ENCODE results near the gene ZNF451.
"Not testable (repeated sequence)": the region's sequence is repeated elsewhere in the genome, so short reads cannot be mapped to it uniquely, and the experiment has no call there.

ZNF451 gene, protein sequence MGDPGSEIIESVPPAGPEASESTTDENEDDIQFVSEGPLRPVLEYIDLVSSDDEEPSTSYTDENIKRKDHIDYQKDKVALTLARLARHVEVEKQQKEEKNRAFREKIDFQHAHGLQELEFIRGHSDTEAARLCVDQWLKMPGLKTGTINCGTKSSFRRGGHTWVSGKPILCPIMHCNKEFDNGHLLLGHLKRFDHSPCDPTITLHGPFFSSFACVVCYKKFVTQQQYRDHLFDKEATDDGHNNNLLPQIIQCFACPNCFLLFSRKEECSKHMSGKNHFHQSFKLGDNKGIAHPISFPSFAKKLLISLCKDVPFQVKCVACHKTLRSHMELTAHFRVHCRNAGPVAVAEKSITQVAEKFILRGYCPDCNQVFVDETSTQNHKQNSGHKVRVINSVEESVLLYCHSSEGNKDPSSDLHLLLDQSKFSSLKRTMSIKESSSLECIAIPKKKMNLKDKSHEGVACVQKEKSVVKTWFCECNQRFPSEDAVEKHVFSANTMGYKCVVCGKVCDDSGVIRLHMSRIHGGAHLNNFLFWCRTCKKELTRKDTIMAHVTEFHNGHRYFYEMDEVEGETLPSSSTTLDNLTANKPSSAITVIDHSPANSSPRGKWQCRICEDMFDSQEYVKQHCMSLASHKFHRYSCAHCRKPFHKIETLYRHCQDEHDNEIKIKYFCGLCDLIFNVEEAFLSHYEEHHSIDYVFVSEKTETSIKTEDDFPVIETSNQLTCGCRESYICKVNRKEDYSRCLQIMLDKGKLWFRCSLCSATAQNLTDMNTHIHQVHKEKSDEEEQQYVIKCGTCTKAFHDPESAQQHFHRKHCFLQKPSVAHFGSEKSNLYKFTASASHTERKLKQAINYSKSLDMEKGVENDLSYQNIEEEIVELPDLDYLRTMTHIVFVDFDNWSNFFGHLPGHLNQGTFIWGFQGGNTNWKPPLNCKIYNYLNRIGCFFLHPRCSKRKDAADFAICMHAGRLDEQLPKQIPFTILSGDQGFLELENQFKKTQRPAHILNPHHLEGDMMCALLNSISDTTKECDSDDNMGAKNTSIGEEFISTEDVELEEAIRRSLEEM

DNA sequence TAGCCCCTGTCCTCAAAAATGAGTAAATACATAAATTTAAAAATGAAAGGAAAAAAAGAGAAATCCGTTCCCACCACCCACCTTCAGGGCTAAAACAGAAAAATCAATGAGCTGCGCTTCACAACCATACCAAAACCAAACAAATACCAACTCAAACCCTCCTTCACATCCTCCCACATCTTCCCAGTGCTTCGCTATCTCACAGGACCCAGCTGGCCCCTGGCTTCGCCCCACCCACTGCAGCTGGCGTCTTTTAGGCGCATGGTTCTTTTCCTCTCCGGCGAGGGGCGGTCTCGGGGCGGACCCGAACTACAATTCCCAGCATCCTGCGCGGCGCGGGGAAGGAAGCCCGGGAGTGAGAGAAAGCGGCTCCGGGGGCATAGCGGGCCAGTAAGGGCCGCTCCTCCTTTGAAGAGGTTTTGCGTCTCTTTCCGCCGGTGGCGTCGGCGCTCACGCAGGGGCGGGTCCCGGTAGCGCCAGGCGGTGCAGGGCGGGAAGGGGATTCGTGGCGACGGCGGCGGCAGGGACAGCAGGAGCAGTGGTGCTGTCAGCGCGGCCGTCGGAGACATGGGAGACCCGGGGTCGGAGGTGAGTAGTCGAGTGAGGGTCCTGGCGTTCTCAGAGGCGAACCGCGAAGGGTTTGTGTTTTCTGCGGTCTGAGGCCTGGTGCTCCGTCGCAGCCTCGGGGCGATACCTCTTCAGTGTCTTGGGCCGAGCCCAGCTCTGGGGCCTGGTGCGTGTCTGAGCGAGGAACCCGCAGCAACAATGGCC lies at the start of gene ZNF451:
Gene ZNF451, plus strand, starts transcription at position 502 of the 771 bp plus-strand sequence. Its CDS starts 66 bp downstream, at position 568.
- peak; percentile 97 for DNase-seq

DNA sequence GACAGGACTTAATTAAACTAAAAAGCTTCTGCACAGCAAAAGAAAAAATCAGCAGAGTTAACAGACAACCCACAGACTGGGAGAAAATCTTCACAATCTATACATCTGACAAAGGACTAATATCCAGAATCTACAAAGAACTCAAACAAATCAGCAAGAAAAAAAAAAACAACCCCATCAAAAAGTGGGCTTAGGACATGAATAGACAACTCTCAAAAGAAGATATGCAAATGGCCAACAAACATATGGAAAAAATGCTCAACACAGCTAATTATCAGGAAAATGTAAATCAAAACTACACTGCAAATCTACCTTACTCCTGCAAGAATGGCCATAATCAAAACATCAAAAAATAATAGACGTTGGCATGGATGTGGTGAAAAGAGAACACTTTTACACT lies 45.9 kb upstream of the ZNF451 start:
- not testable (repeated sequence) for DNase-seq

DNA sequence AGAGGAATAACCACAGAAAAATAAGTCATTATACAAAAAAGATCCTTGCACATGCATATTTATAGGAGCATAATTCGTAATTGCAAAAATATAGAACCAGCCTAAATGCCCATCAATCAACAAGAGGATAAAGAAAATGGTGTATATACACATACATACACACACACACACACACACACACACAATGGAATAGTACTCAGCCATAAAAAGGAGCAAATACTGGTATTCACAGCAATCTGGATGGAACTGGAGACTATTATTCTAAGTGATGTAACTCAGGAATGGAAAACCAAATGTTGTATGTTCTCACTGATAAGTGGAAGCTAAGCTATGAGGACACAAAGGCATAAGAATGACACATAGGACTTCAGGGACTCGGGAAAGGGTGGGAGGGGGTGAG lies 45.4 kb upstream of the ZNF451 start:
- DNase-seq, result no peak

DNA sequence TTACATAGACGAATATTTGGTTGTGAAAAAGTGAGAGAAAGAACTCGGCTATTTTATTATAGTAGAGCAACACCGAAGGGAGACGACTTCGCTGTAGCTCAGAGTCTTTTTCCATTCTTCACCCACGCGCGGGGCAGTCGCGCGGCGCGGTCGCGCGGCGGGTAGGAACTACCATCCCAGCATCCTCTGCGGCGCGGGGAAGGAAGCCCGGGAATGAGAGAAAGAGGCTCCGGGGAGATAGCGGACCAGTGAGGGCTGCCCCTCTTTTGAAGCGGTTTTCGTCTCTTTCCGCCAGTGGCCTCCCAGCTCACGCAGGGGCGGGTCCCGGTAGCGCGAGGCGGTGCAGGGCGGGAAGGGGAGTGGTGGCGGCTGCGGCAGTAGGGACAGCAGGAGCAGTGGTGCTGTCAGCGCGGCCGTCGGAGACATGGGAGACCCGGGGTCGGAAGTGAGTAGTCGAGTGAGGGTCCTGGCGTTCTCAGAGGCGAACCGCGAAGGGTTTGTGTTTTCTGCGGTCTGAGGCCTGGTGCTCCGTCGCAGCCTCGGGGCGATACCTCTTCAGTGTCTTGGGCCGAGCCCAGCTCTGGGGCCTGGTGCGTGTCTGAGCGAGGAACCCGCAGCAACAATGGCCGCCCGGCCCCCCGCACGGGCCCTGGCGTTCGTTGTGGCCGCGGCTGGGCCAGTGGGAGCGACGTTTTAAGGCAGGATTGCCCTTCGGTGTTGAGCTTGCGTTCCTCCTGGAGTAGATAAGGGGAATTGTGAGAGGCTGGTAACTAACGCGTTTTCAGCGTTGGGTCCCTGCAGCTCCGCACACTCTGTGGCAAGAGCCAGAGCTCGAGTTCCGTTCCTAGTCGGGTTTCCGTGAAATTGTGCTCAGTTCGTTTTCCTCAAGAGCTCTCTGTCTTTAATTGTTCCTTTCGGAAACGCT lies 43.4 kb upstream of the ZNF451 start, which contains the start of gene KIAA1586:
Gene KIAA1586, plus strand, starts transcription at position 362 of the 925 bp plus-strand sequence. Its CDS starts 63 bp downstream, at position 425.
- DNase-seq, result peak; percentile 83

DNA sequence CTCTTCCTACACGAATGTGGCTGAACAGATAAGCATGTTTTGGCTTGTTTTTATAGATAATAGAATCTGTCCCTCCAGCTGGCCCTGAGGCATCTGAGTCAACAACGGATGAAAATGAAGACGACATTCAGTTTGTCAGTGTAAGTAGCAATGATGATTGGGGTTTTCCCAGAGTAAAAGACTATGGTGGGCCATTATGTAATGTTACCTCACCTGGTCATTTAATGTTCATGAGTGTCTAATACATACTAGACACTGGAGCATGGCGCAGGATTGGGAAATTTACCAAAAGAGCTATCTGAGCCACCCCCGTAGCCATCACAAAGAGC lies 42.8 kb upstream of the ZNF451 start:
- DNase-seq, result not testable (repeated sequence)

DNA sequence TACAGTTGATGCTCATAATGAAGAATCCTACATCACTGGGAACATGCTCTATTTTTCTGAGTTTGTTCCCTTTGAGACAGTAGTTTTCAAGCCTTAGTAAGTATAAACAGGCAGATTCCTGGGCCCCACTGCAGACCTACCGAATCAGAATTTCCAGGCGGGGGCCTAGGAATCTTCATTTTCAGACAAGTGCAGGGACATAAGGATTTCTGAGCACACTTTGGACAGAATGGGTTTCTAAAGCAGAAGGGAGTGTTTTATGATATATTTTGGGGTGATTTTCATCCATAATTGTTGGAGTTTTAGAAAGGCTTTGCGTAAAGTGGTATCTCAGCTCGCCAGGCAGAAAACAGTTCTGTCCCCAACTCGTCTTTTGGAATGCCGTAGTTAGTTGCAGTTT lies 42.1 kb upstream of the ZNF451 start:
- DNase-seq, result not testable (repeated sequence)

DNA sequence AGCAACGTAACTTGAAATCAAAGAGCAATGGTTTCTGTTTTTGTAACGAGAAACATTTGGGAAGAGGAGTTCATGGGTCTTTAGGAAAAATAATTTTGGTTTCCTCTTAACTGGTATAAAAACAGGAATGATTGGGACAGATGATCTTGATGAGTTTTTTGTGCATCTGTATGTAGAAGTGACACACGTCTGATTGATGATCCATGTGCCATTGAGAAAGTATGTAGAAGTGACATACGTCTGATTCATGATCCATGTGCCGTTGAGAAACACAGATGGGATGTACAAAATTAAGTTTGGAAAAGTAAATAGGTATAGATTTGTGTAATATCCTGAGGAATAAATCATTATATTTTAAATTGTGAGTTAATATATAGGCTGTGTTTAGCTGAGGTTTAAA lies 41.4 kb upstream of the ZNF451 start:
- no peak for DNase-seq

DNA sequence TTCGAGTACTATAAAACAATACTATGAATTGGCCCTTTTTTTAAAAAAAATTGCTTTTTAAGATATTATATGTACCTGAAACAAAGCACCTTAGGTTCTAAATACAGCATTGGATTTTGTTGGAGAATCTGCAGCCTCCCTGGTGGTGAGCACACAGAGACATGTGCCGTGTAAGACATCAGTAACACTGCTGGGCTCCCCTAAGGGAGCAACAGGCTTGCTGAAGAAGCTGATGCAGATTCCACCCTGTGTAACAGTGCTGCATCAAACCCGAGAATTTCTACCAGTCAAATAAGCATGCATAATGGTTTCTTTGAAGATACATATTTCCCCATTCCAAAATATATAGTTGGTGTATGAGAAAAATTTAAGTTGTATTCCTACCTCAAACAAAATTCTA lies 26.1 kb upstream of the ZNF451 start:
- DNase-seq, result no peak

DNA sequence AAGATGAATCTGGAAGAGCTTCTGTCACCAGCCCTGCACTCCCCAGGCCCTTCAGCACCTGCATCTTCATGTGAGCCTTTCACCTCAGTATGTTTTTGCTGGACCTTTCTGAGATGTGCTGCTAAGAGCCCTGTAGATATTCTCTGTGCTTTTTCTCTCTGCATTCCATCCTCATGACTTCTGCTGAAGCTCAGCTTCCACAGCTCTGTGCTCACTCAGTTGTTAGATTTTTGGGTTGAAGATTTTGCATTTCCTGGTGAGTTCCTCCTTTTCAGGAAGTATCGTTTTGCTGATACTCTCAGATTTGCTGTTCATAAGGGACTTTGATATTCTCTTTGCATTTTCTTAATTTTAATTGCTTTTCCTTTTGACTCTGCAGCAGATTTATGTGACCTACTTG lies 25.2 kb upstream of the ZNF451 start:
- no peak for DNase-seq

DNA sequence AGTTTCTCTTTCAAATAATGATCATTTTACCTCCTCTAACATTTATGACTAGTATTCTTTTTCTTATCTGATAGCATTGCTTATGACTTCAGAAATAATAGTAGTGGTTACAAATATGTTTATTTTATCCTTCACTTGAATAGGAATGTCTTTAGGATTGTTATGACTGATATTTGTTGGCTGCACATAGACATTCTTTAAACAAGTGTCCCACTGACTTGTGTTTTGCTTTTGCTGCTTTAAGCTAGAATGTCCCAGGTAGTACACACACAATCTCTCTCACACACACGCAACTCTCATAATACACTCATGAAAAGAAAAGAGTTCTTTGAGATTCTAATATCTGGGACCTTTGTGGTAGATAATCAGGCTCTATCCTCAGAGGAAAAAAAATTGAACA lies 21.9 kb upstream of the ZNF451 start:
- DNase-seq, result no peak

DNA sequence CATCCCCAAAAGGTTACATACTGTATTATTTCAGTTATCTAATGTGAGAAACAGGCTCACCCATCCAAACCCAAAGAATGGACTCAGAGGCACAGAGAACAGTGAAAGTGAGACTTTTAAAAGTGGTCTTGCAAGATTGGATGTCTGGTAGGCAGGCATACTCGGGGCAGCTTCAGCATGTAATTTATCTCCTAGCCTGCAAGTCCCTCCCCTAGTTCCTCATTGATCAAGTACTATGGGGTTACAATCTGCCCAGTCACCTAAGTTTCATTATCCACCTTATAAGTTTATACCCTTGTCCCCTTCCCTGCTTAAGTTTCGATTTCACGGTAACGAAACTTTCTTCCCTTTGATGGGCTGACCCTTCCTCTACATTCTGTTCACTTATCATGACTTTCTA lies 20.8 kb upstream of the ZNF451 start:
- DNase-seq, result no peak

DNA sequence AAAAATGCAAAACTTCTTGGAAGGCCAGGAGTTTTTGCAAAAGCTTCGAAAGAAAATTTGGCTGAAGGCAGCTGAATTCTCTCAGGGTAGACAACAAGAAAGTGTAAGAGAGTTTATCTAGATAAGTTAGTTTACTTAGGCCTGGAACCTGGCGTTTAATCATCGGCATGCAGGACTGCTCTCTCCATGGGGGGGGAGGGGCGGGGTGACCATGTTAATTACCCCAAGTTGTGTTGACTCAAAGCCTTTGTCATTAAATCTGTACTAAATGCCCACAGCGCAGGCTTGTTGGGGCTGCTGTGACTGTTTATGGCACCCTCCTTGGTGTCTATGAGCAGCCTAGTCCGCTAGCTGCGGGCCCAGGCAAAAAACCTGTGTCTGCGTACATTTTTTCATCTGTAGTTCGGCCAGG lies 20.1 kb upstream of the ZNF451 start:
- no peak for DNase-seq

DNA sequence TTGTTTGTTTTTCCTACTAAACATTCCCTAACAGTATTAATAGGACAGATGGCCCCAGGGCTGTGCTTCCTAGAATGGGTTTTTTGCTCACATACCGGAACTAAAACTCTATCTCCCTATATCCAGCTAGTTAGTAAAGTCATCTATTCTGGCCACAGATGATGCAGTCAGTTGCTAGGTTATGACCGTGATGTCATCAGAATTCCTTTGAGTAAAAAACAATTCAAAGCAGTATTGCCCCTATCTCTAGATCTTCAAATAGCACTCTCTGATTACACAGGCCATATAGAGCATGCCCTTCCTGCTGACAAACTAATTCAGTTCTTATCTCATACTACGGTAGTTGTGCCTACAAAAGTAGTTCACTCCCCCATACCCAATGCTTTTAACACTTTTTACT lies 17.9 kb upstream of the ZNF451 start:
- DNase-seq, result no peak

DNA sequence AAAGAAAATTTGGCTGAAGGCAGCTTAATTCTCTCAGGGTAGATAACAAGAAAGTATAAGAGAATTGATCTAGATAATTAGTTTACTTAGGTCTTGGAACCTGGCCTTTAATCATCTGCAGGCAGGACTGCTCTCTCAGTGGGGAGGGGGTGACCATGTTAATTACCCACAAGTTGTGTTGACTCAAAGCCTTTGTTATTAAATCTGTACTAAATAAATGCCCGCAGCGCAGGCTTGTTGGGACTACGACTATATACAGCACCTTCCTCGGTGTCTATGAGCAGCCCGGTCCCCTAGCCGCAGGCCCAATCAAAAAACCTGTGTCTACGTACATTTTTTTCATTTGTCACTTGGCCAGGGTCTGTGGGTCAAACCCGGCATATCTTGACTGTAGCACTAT lies 15.6 kb upstream of the ZNF451 start:
- DNase-seq, result no peak

DNA sequence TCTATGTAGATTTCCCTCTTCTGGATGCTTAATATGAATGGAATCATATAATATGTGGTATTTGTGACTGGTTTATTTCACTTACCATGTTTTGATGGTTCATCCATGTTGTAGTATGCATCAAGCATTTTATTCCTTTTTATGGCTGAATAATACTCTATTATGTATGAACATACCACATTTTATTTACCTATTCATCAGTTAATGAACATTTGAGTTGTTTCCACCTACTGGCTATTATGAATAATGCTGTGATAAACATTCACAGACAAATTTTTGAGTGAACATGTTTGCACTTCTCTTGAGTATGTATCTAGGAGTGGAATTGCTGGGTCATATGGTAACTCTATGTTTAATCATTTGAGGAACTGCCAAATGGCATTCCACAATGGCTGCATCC lies 14.9 kb upstream of the ZNF451 start:
- DNase-seq, result no peak

DNA sequence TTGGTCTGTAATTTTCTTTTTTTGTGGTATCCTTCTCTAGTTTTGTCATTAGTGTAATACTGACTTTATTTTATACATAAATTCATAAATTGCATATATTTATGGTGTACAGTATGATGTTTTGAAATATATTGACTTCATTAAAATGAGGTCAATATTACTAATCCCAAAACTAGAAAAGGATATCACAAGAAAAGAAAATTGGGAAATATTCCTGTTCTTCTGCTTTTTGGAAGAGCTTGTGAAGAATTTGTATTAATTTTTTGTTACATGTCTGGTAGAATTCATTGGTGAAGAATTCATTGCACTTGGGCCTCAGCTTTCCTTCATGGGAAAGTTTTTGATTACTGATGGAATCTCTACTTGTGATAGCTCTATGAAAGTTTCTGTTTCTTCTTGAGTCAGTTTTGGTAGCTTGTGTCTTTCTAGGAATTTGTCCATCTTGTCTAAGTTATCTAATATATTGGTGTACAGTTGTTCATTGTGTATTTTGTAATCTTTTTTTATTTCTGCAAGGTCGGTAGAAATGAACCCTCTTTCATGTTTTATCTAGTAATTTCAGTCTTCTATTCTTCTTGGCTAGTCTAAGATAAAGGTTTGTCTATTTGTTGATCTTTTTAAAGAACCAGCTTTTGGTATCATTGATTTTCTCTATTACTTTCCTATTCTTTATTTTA lies 11.3 kb upstream of the ZNF451 start:
- no peak for DNase-seq

DNA sequence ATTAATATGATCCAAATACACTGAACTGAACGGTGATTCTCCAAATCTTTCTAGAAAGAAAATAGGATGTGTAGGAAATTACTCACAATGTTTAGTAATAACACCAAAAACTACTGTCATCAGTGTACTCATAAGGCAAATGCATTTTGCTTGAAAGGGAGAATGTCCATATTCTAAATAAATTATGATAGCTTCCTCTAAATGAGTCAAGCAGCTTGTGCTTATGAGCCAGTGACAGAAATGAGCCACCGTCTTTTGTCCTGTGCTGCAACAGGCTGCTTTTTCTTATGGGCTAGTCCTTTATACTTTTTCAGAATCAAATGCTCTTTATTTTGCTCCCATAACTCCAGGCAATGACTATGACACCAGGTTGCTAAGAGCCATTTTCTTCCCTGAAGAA lies 4.5 kb upstream of the ZNF451 start:
- DNase-seq, result no peak

DNA sequence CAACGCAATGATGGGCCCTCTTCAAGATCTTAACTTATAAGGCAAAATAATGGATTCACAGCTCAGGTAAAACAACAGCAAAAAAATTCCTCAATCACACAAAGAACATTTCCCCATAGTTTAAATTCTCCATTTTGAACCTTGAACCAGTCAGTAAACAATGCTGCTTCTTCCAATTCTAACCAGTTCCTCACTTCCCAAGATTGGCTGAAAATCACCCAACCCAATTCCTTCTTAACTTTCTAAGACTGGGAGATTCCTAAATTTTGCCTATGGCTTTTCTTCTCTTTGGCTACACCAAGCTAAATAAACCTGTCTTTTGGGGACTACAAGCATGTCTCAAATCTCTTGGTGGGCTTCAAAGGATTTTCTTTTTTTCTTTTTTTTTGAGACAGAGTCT lies 3.1 kb upstream of the ZNF451 start:
- no peak for DNase-seq

DNA sequence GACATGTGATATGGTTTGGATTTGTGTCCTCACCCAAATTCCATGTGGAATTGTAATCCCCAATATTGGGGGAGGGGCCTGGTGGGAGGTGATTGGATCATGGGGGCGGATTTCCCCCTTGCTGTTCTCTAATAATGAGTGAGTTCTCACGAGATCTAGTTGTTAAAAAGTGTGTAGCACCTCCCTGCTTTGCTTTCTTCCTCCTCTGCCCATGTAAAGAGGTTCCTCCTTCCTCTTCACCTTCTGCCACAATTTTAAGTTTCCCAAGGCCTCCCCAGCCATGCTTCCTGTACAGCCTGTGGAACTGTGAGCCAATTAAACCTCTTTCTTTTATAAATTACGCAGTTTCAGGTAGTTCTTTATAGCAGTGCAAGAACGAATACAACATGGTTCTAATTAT lies 2.1 kb upstream of the ZNF451 start:
- DNase-seq, result no peak

DNA sequence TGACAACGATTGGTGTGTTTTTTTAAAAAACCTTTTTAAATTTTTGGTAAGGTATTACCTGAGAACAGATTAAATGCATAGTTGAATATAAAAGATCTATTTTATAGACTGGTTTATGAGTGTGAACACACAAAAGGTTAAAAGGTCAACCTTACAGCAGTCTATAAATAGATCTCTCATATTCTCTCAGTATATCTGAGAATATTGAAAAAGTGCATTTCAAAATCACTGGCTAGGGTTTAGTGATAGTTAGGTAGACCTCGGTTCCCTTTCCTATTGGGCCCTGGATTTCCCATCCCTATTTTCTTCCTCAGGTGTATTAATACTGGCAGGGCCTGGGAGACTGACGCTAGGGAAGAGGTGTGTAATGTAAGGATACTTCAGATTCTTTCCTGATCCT lies 723 bp upstream of the ZNF451 start:
- DNase-seq, result no peak

DNA sequence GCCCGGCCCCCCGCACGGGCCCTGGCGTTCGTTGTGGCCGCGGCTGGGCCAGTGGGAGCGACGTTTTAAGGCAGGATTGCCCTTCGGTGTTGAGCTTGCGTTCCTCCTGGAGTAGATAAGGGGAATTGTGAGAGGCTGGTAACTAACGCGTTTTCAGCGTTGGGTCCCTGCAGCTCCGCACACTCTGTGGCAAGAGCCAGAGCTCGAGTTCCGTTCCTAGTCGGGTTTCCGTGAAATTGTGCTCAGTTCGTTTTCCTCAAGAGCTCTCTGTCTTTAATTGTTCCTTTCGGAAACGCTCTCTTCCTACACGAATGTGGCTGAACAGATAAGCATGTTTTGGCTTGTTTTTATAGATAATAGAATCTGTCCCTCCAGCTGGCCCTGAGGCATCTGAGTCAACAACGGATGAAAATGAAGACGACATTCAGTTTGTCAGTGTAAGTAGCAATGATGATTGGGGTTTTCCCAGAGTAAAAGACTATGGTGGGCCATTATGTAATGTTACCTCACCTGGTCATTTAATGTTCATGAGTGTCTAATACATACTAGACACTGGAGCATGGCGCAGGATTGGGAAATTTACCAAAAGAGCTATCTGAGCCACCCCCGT lies 575 bp downstream of the ZNF451 start:
- DNase-seq, result not testable (repeated sequence)
